Non-pigmented ciliary epithelial cell (primary cell): ENCODE results near the gene AXIN1.

Experiments used
- DNase-seq: peaks from one replicate; pipeline ENCODE4 v3.0.0-alpha.2; 2010; ENCODE audit warnings: low read depth

Gene AXIN1

GRCh38 chr16:303760-304505 lies 48.6 kb downstream of the AXIN1 start:
- DNase-seq: no peak

GRCh38 chr16:301950-302349 lies 50.6 kb downstream of the AXIN1 start:
- DNase-seq: no peak

- DNase-seq: no peak
Observed at GRCh38 chr16:301235-301634, 51.3 kb downstream of the AXIN1 start.

GRCh38 chr16:297832-298231 lies 54.7 kb downstream of the AXIN1 start:
- DNase-seq: no peak

GRCh38 chr16:296806-297510 lies 55.6 kb downstream of the AXIN1 start:
- DNase-seq: no peak

- DNase-seq: no peak
Observed at GRCh38 chr16:296276-296675, 56.2 kb downstream of the AXIN1 start.

GRCh38 chr16:293043-293775 lies 59.3 kb downstream of the AXIN1 start:
- no peak for DNase-seq

- DNase-seq: no peak
Observed at GRCh38 chr16:291539-291938, 61.0 kb downstream of the AXIN1 start.

GRCh38 chr16:290681-291405 lies 61.7 kb downstream of the AXIN1 start:
- no peak for DNase-seq

- no peak for DNase-seq
Observed at GRCh38 chr16:290015-290680, 62.4 kb downstream of the AXIN1 start.

- no peak for DNase-seq
Observed at GRCh38 chr16:289395-289997, 63.0 kb downstream of the AXIN1 start.

GRCh38 chr16:287981-288920 lies 64.3 kb downstream of the AXIN1 start:
- DNase-seq: no peak

- DNase-seq: no peak
Observed at GRCh38 chr16:287298-287811, 65.2 kb downstream of the AXIN1 start.

- no peak for DNase-seq
Observed at GRCh38 chr16:286491-287297, 65.8 kb downstream of the AXIN1 start.

- no peak for DNase-seq
Observed at GRCh38 chr16:285146-286055, 67.1 kb downstream of the AXIN1 start.

- DNase-seq: no peak
Observed at GRCh38 chr16:284204-285120, 68.1 kb downstream of the AXIN1 start.
